Esophagus muscularis mucosa (tissue), 4 donors: ENCODE results near the gene SMTNL1. TPM values are rescaled to one million over a fixed set of nuclear protein-coding genes. Genes with fewer than 3 reads are reported as not detected.
"Not testable (repeated sequence)": the region's sequence is repeated elsewhere in the genome, so short reads cannot be mapped to it uniquely, and the experiment has no call there.

ENCODE experiments used
- DNase-seq: peaks from one replicate; pipeline ENCODE4 v3.0.0-alpha.2; 2017; ENCODE audit errors: extremely low spot score
- H3K27ac ChIP-seq, 4 donors: fragments of 200-600 bp; sonication (generic); replicated peaks in 1 of 4; 1 replicate in 3 of 4; 2 replicates in 1 of 4; pipeline ENCODE4 v1.5.1; 2016 to 2019; ENCODE audit warnings: mild to moderate bottlenecking in 1 of 4
- H3K27me3 ChIP-seq, 4 donors: fragments of 200-600 bp; sonication (generic); one replicate each; pipeline versions ENCODE4 v1.5.1 to v1.6.0; 2016 to 2019
- H3K36me3 ChIP-seq, 4 donors: fragments of 200-600 bp; sonication (generic); one replicate each; pipeline ENCODE4 v1.5.1; 2016 to 2019
- H3K4me1 ChIP-seq, 4 donors: fragments of 200-600 bp; sonication (generic); one replicate each; pipeline ENCODE4 v1.5.1; 2016 to 2019
- H3K4me3 ChIP-seq, 4 donors: fragments of 200-600 bp; sonication (generic); 1 replicate in 2 of 4; 2 replicates in 2 of 4; pipeline ENCODE4 v1.5.1; 2016 to 2019; ENCODE audit warnings: mild to moderate bottlenecking in 4 of 4, moderate library complexity in 1 of 4
- H3K9me3 ChIP-seq, 4 donors: fragments of 200-600 bp; sonication (generic); 1 replicate in 3 of 4; 2 replicates in 1 of 4; pipeline ENCODE4 v1.5.1; 2016 to 2019
- EP300 ChIP-seq: sonication (generic); formaldehyde crosslinking; IDR thresholded peaks from one replicate; pipeline ENCODE4 v1.6.1; 2017; ENCODE audit warnings: antibody characterized with exemption
- POLR2A ChIP-seq: fragments of 450-650 bp; IDR thresholded peaks from one replicate; pipeline ENCODE4 v1.6.1; 2017; ENCODE audit warnings: antibody characterized with exemption, moderate library complexity, mild to moderate bottlenecking, low read depth
- POLR2AphosphoS5 ChIP-seq, 2 donors: sonication (generic); formaldehyde crosslinking; IDR thresholded peaks; one replicate each; pipeline ENCODE4 v1.6.1; 2017; ENCODE audit warnings: antibody characterized with exemption in 2 of 2
- WGBS: methylation state at CpG from one replicate; pipeline ENCODE4 v1.1.5; 2018; 5-methylcytosine and 5-hydroxymethylcytosine counted together
- intact Hi-C: fragments of 100-400 bp; cut with DNase I; formaldehyde crosslinking; loops from one replicate; pipeline ENCODE4 v1.15.1; 2023
- total RNA-seq, 4 donors: library from RNA; depleted of rRNA; stranded (reverse); fragments of >200 nt; gene quantifications; one replicate each; pipeline versions ENCODE4 v1.1.0 to v1.2.1, GENCODE V29; 2016
- TF ChIP-seq, protein P1 (sequence below), 3 experiments: fragments of 200-600 bp in 2 of 3; fragments of 450-650 bp in 1 of 3; sonication (generic) in 2 of 3; IDR thresholded peaks; one replicate each; pipeline ENCODE4 v1.5.1; 2017 to 2019; ENCODE audit warnings: antibody characterized with exemption in 3 of 3, mild to moderate bottlenecking in 2 of 3, moderate library complexity in 1 of 3

The SMTNL1 gene
- total RNA-seq, 4 donors from 2014 or later, result not detected

DNA sequence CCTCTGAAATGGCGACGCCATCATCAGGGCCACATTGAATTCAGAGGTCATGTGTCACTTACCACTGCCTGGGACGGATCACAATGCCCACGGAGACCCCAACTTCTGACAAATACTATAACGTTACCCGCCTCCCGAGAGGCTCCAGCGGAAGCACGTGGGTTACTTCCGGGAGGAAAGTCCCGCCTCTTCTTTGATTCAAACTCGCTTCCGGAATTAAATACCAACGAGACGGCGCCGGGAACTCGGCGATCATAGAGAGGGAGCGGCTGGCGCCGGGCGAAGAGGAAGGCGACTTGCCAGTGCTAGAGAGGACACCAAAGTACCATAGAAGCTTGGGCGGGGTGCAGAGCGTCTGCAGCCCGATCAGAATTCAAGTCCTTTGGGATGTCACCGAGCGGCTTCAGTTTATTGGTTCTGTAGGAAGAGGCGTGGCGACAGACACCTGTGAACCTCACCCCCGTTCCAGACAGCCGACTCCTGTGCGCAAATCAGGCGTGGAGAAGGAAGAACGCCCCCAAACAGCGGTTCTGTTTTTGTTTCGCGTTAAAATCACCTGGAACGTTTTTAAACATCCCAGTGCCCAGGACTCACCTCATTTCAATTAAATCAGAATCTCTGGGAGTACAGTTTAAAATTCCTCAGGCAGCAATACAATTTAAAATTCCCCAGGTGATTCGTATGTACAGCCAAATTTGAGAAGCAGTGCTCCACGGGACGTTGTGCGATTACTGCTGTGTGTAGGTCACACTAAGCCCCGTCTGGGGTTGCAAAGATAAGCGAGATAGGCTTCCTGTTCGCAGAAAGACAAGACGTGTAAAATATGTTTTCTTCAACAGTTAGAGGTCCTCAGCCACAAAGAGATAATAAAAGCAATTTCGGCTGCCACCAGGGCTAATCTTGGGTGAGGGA, 6.5 kb upstream of the SMTNL1 start, which contains the start of gene TIMM10:
Gene TIMM10 (minus strand): TSS at position 159 of the 912 bp plus-strand sequence. CDS start 565 bp downstream, outside the sequence.
- TF ChIP-seq EP300 (no peak), POLR2AphosphoS5 (IDR thresholded peaks at IDR 0.05) (peak; percentile 84 to 93)
- H3K27ac ChIP-seq, result peak within 1 kb of the TSS; percentile 65 to 75 (median 70)

DNA sequence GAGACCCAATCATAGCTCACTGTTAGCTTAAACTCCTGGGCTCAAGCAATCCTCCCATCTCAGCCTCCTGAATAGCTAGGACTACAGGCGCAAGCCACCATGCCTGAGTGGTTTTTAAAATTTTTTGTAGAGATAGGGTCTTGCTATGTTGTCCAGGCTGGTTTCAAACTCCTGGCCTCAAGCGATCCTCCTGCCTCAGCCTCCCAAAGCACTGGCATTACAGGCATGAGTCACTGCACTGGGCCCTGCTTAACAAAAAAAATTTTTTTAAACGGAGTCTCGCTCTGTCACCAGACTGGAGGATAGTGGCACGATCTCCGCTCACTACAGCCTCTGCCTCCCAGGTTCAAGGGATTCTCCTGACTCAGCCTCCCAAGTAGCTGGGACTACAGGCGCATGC, 2.9 kb upstream of the SMTNL1 start:
- not testable (repeated sequence) for DNase-seq

More for the DNA sequence above, 6.5 kb upstream of the SMTNL1 start, which contains the start of gene TIMM10:
- Histone ChIP-seq H3K27me3 (no peaks in the 10 kb centered on the region), H3K4me3 (peak within 1 kb of the TSS; percentile 57 to 80 (median 69)), H3K9me3 (no peaks in the 10 kb centered on the region), H3K4me1 (peaks cover 13 to 23% (median 21%) of the 10 kb centered on the region in 4 donors), H3K36me3 (peaks cover 0 to 19% (median 12%) of the 10 kb centered on the region in 4 donors)
- WGBS, result under 1% methylated on average over 28 of the region's 49 CpGs
- intact Hi-C loops, result no loop called here
- DNase-seq, result peak; percentile 99

DNA sequence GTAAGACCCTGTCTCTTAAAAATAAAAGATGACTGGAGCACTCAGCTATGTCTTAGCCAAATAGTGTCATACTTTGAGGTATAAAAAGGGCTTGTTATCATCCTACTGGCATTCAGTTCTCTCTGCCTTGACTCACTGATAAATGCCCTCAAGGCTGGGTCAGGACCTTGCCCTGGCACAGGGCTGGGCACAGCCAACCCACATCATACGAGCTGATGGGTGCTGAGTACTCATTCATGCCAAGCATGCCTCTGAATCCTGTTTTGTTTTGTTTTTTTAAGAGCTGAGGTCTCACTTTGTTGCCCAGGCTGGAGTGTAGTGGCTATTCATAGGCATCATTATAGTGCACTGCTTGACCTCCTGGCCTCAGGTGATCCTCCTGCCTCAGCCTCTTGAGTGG, 1.9 kb downstream of the SMTNL1 start:
- no peaks in the 10 kb centered on the region for H3K4me1 ChIP-seq
- H3K27me3 ChIP-seq, result peaks cover 0 to 9% (median 0%) of the 10 kb centered on the region in 4 donors
- no peak for TF ChIP-seq POLR2A
- no peak for TF ChIP-seq POLR2AphosphoS5 (IDR thresholded peaks at IDR 0.05)
- TF ChIP-seq, protein P1, sequence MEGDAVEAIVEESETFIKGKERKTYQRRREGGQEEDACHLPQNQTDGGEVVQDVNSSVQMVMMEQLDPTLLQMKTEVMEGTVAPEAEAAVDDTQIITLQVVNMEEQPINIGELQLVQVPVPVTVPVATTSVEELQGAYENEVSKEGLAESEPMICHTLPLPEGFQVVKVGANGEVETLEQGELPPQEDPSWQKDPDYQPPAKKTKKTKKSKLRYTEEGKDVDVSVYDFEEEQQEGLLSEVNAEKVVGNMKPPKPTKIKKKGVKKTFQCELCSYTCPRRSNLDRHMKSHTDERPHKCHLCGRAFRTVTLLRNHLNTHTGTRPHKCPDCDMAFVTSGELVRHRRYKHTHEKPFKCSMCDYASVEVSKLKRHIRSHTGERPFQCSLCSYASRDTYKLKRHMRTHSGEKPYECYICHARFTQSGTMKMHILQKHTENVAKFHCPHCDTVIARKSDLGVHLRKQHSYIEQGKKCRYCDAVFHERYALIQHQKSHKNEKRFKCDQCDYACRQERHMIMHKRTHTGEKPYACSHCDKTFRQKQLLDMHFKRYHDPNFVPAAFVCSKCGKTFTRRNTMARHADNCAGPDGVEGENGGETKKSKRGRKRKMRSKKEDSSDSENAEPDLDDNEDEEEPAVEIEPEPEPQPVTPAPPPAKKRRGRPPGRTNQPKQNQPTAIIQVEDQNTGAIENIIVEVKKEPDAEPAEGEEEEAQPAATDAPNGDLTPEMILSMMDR (IDR thresholded peaks at IDR 0.05), result no peak
- no peak for TF ChIP-seq EP300
- intact Hi-C loops, result no loop called here
- H3K9me3 ChIP-seq, result no peaks in the 10 kb centered on the region
- H3K36me3 ChIP-seq, result peaks cover 0 to 6% (median 3%) of the 10 kb centered on the region in 4 donors
- WGBS, result 83% methylated on average over 1 of the region's 1 CpG
- no peak for DNase-seq
- H3K4me3 ChIP-seq, result no peak overlapping the region
- no peak overlapping the region for H3K27ac ChIP-seq

More for the DNA sequence above, 2.9 kb upstream of the SMTNL1 start:
- H3K36me3 ChIP-seq, H3K27me3 ChIP-seq, H3K27ac ChIP-seq, H3K9me3 ChIP-seq, intact Hi-C loops, H3K4me3 ChIP-seq: not testable (repeated sequence)
- WGBS, result 96% methylated on average over 7 of the region's 7 CpGs
- H3K4me1 ChIP-seq, result peaks cover 12 to 16% (median 15%) of the 10 kb centered on the region in 4 donors

DNA sequence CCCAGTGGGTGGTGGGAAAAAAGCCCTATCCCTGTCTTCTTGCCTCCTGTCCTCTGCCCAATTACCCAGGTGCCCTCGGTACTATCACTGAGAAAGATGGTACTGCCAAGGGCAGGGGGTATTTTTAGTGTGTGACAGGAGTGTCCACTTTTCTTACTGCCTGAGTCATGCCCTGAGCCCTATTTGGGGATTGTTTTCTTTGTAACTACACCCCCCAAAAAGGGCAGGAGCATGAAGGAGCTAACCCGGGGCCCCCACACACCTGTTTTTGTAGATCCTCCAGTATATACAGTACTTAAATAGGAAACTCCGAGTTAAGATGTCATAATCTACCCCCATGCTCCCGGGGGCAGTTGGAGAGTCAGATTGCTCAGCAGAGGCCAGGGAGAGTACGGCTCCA, 3.8 kb downstream of the SMTNL1 start:
- Histone ChIP-seq H3K4me1 (no peaks in the 10 kb centered on the region), H3K27ac (no peak overlapping the region), H3K36me3 (peaks cover 0 to 6% (median 3%) of the 10 kb centered on the region in 4 donors), H3K4me3 (no peak overlapping the region), H3K27me3 (peaks cover 0 to 9% (median 0%) of the 10 kb centered on the region in 4 donors), H3K9me3 (no peaks in the 10 kb centered on the region)
- 82% methylated on average over 5 of the region's 5 CpGs for WGBS
- intact Hi-C loops, result no loop called here
- TF ChIP-seq POLR2A, result no peak
- TF ChIP-seq, protein P1 (IDR thresholded peaks at IDR 0.05), result no peak
- TF ChIP-seq EP300, result no peak
- TF ChIP-seq POLR2AphosphoS5 (IDR thresholded peaks at IDR 0.05), result no peak
- DNase-seq, result no peak

DNA sequence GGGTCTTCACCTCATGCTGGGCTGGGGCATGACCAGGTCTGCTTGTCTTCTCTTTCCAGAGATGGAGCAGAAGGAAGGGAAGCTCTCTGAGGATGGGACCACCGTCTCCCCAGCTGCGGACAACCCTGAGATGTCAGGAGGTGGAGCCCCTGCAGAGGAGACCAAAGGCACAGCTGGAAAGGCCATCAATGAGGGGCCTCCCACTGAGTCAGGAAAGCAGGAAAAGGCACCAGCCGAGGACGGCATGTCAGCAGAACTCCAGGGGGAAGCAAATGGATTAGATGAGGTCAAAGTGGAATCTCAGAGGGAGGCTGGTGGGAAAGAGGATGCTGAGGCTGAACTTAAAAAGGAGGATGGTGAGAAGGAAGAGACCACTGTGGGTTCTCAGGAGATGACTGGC, 5.2 kb downstream of the SMTNL1 start:
- H3K4me3 ChIP-seq, result no peak overlapping the region
- DNase-seq, result no peak
- peaks cover 0 to 1% (median 0%) of the 10 kb centered on the region in 4 donors for H3K4me1 ChIP-seq
- peaks cover 0 to 1% (median 0%) of the 10 kb centered on the region in 4 donors for H3K27me3 ChIP-seq
- TF ChIP-seq POLR2AphosphoS5 (IDR thresholded peaks at IDR 0.05) (no peak), POLR2A (no peak)
- TF ChIP-seq, protein P1 (IDR thresholded peaks at IDR 0.05), result no peak
- WGBS, result 47% methylated on average over 4 of the region's 4 CpGs
- H3K27ac ChIP-seq, result no peak overlapping the region
- peaks cover 0 to 19% (median 5%) of the 10 kb centered on the region in 4 donors for H3K36me3 ChIP-seq
- H3K9me3 ChIP-seq, result no peaks in the 10 kb centered on the region
- intact Hi-C loops, result no loop called here
